ENCODE results near the gene KHK.

The KHK gene

DNA sequence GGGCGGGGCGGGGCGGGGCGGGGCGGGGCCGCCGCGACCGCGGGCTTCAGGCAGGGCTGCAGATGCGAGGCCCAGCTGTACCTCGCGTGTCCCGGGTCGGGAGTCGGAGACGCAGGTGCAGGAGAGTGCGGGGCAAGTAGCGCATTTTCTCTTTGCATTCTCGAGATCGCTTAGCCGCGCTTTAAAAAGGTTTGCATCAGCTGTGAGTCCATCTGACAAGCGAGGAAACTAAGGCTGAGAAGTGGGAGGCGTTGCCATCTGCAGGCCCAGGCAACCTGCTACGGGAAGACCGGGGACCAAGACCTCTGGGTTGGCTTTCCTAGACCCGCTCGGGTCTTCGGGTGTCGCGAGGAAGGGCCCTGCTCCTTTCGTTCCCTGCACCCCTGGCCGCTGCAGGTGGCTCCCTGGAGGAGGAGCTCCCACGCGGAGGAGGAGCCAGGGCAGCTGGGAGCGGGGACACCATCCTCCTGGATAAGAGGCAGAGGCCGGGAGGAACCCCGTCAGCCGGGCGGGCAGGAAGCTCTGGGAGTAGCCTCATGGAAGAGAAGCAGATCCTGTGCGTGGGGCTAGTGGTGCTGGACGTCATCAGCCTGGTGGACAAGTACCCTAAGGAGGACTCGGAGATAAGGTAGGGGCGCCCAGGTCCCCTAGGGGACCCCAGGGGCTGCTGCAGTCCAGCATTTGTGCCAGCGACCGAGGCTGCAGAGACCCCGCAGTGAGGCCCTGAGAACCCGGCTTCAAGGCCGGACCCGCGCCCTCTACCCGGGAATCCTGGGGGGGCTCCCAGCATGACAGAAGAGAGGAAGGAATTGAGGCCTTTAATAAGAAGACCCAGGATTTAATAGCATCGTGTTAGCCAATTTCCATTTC, at the start of gene KHK (continued):
- TF ChIP-seq, protein P1, sequence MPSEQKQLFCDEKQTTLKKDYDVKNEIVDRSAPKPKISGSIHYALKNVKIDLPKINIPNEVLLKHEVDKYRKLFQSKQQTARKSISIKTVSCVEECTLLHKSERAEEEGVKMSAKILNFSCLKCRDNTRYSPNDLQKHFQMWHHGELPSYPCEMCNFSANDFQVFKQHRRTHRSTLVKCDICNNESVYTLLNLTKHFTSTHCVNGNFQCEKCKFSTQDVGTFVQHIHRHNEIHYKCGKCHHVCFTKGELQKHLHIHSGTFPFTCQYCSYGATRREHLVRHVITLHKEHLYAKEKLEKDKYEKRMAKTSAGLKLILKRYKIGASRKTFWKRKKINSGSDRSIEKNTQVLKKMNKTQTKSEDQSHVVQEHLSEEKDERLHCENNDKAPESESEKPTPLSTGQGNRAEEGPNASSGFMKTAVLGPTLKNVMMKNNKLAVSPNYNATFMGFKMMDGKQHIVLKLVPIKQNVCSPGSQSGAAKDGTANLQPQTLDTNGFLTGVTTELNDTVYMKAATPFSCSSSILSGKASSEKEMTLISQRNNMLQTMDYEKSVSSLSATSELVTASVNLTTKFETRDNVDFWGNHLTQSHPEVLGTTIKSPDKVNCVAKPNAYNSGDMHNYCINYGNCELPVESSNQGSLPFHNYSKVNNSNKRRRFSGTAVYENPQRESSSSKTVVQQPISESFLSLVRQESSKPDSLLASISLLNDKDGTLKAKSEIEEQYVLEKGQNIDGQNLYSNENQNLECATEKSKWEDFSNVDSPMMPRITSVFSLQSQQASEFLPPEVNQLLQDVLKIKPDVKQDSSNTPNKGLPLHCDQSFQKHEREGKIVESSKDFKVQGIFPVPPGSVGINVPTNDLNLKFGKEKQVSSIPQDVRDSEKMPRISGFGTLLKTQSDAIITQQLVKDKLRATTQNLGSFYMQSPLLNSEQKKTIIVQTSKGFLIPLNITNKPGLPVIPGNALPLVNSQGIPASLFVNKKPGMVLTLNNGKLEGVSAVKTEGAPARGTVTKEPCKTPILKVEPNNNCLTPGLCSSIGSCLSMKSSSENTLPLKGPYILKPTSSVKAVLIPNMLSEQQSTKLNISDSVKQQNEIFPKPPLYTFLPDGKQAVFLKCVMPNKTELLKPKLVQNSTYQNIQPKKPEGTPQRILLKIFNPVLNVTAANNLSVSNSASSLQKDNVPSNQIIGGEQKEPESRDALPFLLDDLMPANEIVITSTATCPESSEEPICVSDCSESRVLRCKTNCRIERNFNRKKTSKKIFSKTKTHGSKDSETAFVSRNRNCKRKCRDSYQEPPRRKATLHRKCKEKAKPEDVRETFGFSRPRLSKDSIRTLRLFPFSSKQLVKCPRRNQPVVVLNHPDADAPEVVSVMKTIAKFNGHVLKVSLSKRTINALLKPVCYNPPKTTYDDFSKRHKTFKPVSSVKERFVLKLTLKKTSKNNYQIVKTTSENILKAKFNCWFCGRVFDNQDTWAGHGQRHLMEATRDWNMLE (tag by site-specific recombination; conservative IDR thresholded peaks at IDR 0.05; ENCODE audit: low read depth): no peak
- TF ChIP-seq, protein P2, sequence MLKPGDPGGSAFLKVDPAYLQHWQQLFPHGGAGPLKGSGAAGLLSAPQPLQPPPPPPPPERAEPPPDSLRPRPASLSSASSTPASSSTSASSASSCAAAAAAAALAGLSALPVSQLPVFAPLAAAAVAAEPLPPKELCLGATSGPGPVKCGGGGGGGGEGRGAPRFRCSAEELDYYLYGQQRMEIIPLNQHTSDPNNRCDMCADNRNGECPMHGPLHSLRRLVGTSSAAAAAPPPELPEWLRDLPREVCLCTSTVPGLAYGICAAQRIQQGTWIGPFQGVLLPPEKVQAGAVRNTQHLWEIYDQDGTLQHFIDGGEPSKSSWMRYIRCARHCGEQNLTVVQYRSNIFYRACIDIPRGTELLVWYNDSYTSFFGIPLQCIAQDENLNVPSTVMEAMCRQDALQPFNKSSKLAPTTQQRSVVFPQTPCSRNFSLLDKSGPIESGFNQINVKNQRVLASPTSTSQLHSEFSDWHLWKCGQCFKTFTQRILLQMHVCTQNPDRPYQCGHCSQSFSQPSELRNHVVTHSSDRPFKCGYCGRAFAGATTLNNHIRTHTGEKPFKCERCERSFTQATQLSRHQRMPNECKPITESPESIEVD (tag by site-specific recombination; IDR thresholded peaks at IDR 0.05): no peak
- TF ChIP-seq, protein P3, sequence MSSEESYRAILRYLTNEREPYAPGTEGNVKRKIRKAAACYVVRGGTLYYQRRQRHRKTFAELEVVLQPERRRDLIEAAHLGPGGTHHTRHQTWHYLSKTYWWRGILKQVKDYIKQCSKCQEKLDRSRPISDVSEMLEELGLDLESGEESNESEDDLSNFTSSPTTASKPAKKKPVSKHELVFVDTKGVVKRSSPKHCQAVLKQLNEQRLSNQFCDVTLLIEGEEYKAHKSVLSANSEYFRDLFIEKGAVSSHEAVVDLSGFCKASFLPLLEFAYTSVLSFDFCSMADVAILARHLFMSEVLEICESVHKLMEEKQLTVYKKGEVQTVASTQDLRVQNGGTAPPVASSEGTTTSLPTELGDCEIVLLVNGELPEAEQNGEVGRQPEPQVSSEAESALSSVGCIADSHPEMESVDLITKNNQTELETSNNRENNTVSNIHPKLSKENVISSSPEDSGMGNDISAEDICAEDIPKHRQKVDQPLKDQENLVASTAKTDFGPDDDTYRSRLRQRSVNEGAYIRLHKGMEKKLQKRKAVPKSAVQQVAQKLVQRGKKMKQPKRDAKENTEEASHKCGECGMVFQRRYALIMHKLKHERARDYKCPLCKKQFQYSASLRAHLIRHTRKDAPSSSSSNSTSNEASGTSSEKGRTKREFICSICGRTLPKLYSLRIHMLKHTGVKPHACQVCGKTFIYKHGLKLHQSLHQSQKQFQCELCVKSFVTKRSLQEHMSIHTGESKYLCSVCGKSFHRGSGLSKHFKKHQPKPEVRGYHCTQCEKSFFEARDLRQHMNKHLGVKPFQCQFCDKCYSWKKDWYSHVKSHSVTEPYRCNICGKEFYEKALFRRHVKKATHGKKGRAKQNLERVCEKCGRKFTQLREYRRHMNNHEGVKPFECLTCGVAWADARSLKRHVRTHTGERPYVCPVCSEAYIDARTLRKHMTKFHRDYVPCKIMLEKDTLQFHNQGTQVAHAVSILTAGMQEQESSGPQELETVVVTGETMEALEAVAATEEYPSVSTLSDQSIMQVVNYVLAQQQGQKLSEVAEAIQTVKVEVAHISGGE (tag by site-specific recombination; conservative IDR thresholded peaks at IDR 0.05; ENCODE audit: low read depth): 0 out of 2 replicates have a peak, but pooled peaks have one; percentile 12
- TF ChIP-seq ZNF2 (tag by site-specific recombination; IDR thresholded peaks at IDR 0.05): no peak
- TF ChIP-seq GLIS2 (tag by site-specific recombination; IDR thresholded peaks at IDR 0.05): peak; percentile 58
- peak; percentile 86 for TF ChIP-seq ZNF394 (tag by site-specific recombination; IDR thresholded peaks at IDR 0.05; ENCODE audit: borderline replicate concordance)
- 0 out of 2 replicates have a peak, but pooled peaks have one; percentile 15 for TF ChIP-seq KLF16 (tag by site-specific recombination; IDR thresholded peaks at IDR 0.05)

DNA sequence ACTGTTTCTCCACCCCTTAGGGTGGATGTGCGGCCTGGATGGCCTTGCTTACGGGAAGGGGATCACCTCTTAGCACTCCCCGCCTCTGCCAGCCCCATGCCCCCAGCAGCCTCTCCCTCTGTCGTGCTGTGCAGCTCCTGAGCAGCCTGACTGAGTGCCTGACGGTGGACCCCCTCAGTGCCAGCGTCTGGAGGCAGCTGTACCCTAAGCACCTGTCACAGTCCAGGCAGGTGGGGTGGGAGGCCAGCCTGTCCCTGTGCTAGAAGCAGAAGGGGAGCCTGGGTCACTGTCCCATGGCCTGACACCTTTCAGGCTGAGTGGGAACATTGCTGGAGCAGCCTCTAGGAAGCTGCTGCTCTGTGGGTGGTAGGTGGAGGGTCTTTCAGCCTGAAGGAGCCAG, 48.6 kb upstream of the KHK start:
- no peak overlapping the region for H3K27ac ChIP-seq (ENCODE audit: extremely low read depth, low read depth, low read length)
- H3K4me3 ChIP-seq (ENCODE audit: low read depth, low read length): no peak overlapping the region
- no peaks in the 10 kb centered on the region for H3K9me3 ChIP-seq (ENCODE audit: control insufficient read depth, insufficient read depth, low read depth, low read length)
- H3K4me1 ChIP-seq (ENCODE audit: control insufficient read depth, insufficient read depth, low read length): peaks cover 22% of the 10 kb centered on the region
- ChIA-PET CTCF (interaction anchor here (0.9 kb wide), 1 partner anchor 8 kb away, joined by 3 read pairs; no protein-coding TSS in a partner anchor), POLR2A (interaction anchor here (1.0 to 2.0 kb wide), 3 partner anchors 12 to 273 kb away, joined by 3 to 11 read pairs (median 6); partner anchors contain the start of genes AGBL5 and OST4)
- peaks cover 3 to 87% of the 10 kb centered on the region in 2 experiments for H3K36me3 ChIP-seq (ENCODE audit: control insufficient read depth in 2 of 2, insufficient read depth in 1 of 2, low read length in 2 of 2)
- TF ChIP-seq, protein P4, sequence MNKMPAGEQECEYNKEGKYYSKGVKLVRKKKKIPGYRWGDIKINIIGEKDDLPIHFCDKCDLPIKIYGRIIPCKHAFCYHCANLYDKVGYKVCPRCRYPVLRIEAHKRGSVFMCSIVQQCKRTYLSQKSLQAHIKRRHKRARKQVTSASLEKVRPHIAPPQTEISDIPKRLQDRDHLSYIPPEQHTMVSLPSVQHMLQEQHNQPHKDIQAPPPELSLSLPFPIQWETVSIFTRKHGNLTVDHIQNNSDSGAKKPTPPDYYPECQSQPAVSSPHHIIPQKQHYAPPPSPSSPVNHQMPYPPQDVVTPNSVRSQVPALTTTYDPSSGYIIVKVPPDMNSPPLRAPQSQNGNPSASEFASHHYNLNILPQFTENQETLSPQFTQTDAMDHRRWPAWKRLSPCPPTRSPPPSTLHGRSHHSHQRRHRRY (tag by site-specific recombination; IDR thresholded peaks at IDR 0.05): no peak
- TF ChIP-seq ZNF585B (tag by site-specific recombination; IDR thresholded peaks at IDR 0.05) (no peak), ZNF184 (tag by site-specific recombination; IDR thresholded peaks at IDR 0.05) (no peak), ZNF658 (tag by site-specific recombination; IDR thresholded peaks at IDR 0.05) (no peak), ZNF660 (tag by site-specific recombination; IDR thresholded peaks at IDR 0.05) (no peak), ZNF404 (tag by site-specific recombination; IDR thresholded peaks at IDR 0.05) (no peak), GFI1B (tag by site-specific recombination; IDR thresholded peaks at IDR 0.05) (no peak), ZNF223 (tag by site-specific recombination; IDR thresholded peaks at IDR 0.05) (no peak)
- TF ChIP-seq, protein P5, sequence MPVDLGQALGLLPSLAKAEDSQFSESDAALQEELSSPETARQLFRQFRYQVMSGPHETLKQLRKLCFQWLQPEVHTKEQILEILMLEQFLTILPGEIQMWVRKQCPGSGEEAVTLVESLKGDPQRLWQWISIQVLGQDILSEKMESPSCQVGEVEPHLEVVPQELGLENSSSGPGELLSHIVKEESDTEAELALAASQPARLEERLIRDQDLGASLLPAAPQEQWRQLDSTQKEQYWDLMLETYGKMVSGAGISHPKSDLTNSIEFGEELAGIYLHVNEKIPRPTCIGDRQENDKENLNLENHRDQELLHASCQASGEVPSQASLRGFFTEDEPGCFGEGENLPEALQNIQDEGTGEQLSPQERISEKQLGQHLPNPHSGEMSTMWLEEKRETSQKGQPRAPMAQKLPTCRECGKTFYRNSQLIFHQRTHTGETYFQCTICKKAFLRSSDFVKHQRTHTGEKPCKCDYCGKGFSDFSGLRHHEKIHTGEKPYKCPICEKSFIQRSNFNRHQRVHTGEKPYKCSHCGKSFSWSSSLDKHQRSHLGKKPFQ (tag by site-specific recombination; IDR thresholded peaks at IDR 0.05): no peak
- TF ChIP-seq, protein P6, sequence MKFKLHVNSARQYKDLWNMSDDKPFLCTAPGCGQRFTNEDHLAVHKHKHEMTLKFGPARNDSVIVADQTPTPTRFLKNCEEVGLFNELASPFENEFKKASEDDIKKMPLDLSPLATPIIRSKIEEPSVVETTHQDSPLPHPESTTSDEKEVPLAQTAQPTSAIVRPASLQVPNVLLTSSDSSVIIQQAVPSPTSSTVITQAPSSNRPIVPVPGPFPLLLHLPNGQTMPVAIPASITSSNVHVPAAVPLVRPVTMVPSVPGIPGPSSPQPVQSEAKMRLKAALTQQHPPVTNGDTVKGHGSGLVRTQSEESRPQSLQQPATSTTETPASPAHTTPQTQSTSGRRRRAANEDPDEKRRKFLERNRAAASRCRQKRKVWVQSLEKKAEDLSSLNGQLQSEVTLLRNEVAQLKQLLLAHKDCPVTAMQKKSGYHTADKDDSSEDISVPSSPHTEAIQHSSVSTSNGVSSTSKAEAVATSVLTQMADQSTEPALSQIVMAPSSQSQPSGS (tag by site-specific recombination; IDR thresholded peaks at IDR 0.05; ENCODE audit: low read depth): no peak
